ENCODE data around the gene LHX8. TPM values are rescaled to one million over a fixed set of nuclear protein-coding genes. Genes with fewer than 3 reads are reported as not detected.

Gene LHX8
- total RNA-seq, 1 experiment from 2014 or later: 32.2 TPM

DNA sequence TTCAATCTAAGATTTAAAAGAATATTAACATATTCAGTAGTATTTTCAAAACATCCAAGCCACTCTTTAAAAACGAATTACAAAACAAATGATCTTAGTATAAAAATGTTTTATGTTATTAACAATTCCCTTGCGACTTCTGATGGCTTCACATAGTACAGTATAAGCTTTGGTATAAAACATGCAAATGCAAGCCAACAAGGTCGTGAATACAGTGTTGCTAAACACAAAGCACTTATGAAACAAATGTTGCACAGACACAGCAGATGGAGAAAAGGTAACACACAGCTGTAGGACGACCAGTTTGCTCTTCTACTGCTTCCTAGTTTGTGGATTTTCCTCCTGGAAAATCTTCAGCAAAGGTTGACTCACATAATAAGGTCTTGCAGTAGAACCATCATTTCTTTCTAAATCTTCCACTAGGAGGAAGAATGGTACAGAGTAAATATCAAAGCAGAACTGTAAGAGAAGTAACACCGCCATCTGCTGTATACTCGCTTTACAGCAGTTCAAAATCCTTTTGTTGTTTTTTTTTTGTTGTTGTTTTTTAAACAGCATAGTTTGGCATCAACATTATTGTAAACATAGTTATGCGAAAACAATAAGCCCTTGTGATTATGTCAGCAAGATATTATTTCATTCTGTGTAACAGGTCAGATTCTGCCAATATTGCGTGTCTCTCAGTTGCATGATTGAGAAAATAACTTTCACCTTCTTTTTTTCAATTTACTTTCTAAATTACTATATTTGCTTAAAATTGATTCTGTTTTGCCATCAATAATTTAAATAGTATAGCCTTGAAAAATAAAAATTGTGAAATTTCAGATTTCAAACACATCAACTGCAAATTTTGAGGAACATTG is 69.5 kb downstream of the LHX8 start:
- Histone ChIP-seq H3K36me3 (no peaks in the 10 kb centered on the region), H3K4me1 (replicated peaks) (no peaks in the 10 kb centered on the region), H3K27me3 (replicated peaks) (0 out of 2 replicates have a peak, but pooled peaks cover 4% of the 10 kb centered on the region), H3K9me3 (replicated peaks) (no peaks in the 10 kb centered on the region), H3K27ac (no peak overlapping the region), H3K4me3 (no peak overlapping the region)
- peak in 1 of 2 experiments; percentile 61 for DNase-seq (ENCODE audit: low read depth in 1 of 2, low spot score in 2 of 2)

DNA sequence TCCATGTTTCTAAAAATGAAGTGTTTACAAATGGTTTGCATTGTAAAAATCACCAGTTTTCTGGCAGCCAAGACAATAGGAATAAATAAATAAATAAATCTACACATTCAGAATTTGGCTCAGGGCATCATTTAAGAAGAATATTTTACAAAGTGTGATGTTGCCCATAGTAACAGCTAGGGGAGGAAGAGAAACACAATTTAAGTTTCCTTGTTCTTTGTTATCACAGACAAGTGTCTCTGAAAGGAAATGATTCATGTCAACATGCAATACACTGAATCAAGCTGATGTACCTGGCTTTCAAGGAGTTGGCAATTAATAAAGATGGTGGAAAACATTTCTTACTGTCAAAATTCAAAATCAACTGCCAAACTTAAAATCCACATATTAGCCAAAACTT is 74.7 kb downstream of the LHX8 start:
- no peaks in the 10 kb centered on the region for H3K9me3 ChIP-seq (replicated peaks)
- peaks cover 4% of the 10 kb centered on the region; the same call in 1 of the 2 replicates for H3K27me3 ChIP-seq (replicated peaks)
- H3K27ac ChIP-seq: no peak overlapping the region
- no peaks in the 10 kb centered on the region for H3K36me3 ChIP-seq
- no peak overlapping the region for H3K4me3 ChIP-seq
- no peak for DNase-seq (ENCODE audit: low read depth in 1 of 2, low spot score in 2 of 2)
- no peaks in the 10 kb centered on the region for H3K4me1 ChIP-seq (replicated peaks)
